ENCODE results near the gene CDC25B. TPM values are rescaled to one million over a fixed set of nuclear protein-coding genes. Genes with fewer than 3 reads are reported as not detected.

Gene CDC25B
- polyA plus RNA-seq, 1 donor, result 34.3 TPM

GRCh38 chr20:3753098-3753497 is 43.0 kb upstream of the CDC25B start:
- peak in 1 of 2 donors; percentile 56 for DNase-seq
- no CpG with 5 or more reads among the region's 4 CpGs for WGBS (ENCODE audit: insufficient coverage, low lambda C conversion rate)
- Histone ChIP-seq H3K27me3 (ENCODE audit: control insufficient read depth, insufficient read depth, low read length) (peaks cover 32% of the 10 kb centered on the region), H3K4me3 (ENCODE audit: low read length) (no peak overlapping the region), H3K27ac (ENCODE audit: low read length) (no peak overlapping the region), H3K9me3 (ENCODE audit: control insufficient read depth, low read depth, low read length) (peaks cover 5% of the 10 kb centered on the region), H3K4me1 (ENCODE audit: control insufficient read depth, insufficient read depth, low read length) (peaks cover 16% of the 10 kb centered on the region), H3K36me3 (ENCODE audit: control insufficient read depth, insufficient read depth, low read length) (peaks cover 10% of the 10 kb centered on the region)

- peaks cover 27% of the 10 kb centered on the region for H3K27me3 ChIP-seq (ENCODE audit: control insufficient read depth, insufficient read depth, low read length)
- H3K4me1 ChIP-seq (ENCODE audit: control insufficient read depth, insufficient read depth, low read length), result peaks cover 16% of the 10 kb centered on the region
- no peak overlapping the region for H3K27ac ChIP-seq (ENCODE audit: low read length)
- H3K4me3 ChIP-seq (ENCODE audit: low read length), result no peak overlapping the region
- DNase-seq, result no peak
- no CpG with 5 or more reads among the region's 26 CpGs for WGBS (ENCODE audit: insufficient coverage, low lambda C conversion rate)
- H3K36me3 ChIP-seq (ENCODE audit: control insufficient read depth, insufficient read depth, low read length), result peaks cover 14% of the 10 kb centered on the region
- peaks cover 5% of the 10 kb centered on the region for H3K9me3 ChIP-seq (ENCODE audit: control insufficient read depth, low read depth, low read length)
These were observed 42.4 kb upstream of the CDC25B start for GRCh38 chr20:3753501-3754275.

GRCh38 chr20:3754276-3754630 is 41.9 kb upstream of the CDC25B start:
- Histone ChIP-seq H3K27ac (ENCODE audit: low read length) (no peak overlapping the region), H3K36me3 (ENCODE audit: control insufficient read depth, insufficient read depth, low read length) (peaks cover 17% of the 10 kb centered on the region), H3K9me3 (ENCODE audit: control insufficient read depth, low read depth, low read length) (peaks cover 5% of the 10 kb centered on the region), H3K4me3 (ENCODE audit: low read length) (no peak overlapping the region), H3K4me1 (ENCODE audit: control insufficient read depth, insufficient read depth, low read length) (peaks cover 15% of the 10 kb centered on the region), H3K27me3 (ENCODE audit: control insufficient read depth, insufficient read depth, low read length) (peaks cover 21% of the 10 kb centered on the region)
- no peak for DNase-seq
- no CpG with 5 or more reads among the region's 16 CpGs for WGBS (ENCODE audit: insufficient coverage, low lambda C conversion rate)

- no CpG with 5 or more reads among the region's 7 CpGs for WGBS (ENCODE audit: insufficient coverage, low lambda C conversion rate)
- DNase-seq, result no peak
These were observed 40.8 kb upstream of the CDC25B start for GRCh38 chr20:3755269-3755668.

GRCh38 chr20:3755814-3756480 is 40.2 kb upstream of the CDC25B start:
- Histone ChIP-seq H3K27me3 (ENCODE audit: control insufficient read depth, insufficient read depth, low read length) (peaks cover 6% of the 10 kb centered on the region), H3K9me3 (ENCODE audit: control insufficient read depth, low read depth, low read length) (peaks cover 3% of the 10 kb centered on the region), H3K36me3 (ENCODE audit: control insufficient read depth, insufficient read depth, low read length) (peaks cover 17% of the 10 kb centered on the region), H3K4me1 (ENCODE audit: control insufficient read depth, insufficient read depth, low read length) (peaks cover 8% of the 10 kb centered on the region), H3K27ac (ENCODE audit: low read length) (no peak overlapping the region), H3K4me3 (ENCODE audit: low read length) (no peak overlapping the region)
- no peak for DNase-seq
- whole genome bisulfite sequencing (ENCODE audit: insufficient coverage, low lambda C conversion rate), result no CpG with 5 or more reads among the region's 5 CpGs

More at GRCh38 chr20:3755269-3755668, 40.8 kb upstream of the CDC25B start:
- Histone ChIP-seq H3K4me1 (ENCODE audit: control insufficient read depth, insufficient read depth, low read length) (peaks cover 8% of the 10 kb centered on the region), H3K4me3 (ENCODE audit: low read length) (no peak overlapping the region), H3K9me3 (ENCODE audit: control insufficient read depth, low read depth, low read length) (peaks cover 3% of the 10 kb centered on the region), H3K27ac (ENCODE audit: low read length) (no peak overlapping the region), H3K36me3 (ENCODE audit: control insufficient read depth, insufficient read depth, low read length) (peaks cover 17% of the 10 kb centered on the region), H3K27me3 (ENCODE audit: control insufficient read depth, insufficient read depth, low read length) (peaks cover 12% of the 10 kb centered on the region)

GRCh38 chr20:3757268-3757667 is 38.8 kb upstream of the CDC25B start:
- no peaks in the 10 kb centered on the region for H3K9me3 ChIP-seq (ENCODE audit: control insufficient read depth, low read depth, low read length)
- WGBS (ENCODE audit: insufficient coverage, low lambda C conversion rate), result no CpG with 5 or more reads among the region's 2 CpGs
- peaks cover 5% of the 10 kb centered on the region for H3K4me1 ChIP-seq (ENCODE audit: control insufficient read depth, insufficient read depth, low read length)
- H3K27me3 ChIP-seq (ENCODE audit: control insufficient read depth, insufficient read depth, low read length), result no peaks in the 10 kb centered on the region
- H3K4me3 ChIP-seq (ENCODE audit: low read length), result no peak overlapping the region
- no peak for DNase-seq
- H3K36me3 ChIP-seq (ENCODE audit: control insufficient read depth, insufficient read depth, low read length), result peaks cover 17% of the 10 kb centered on the region
- no peak overlapping the region for H3K27ac ChIP-seq (ENCODE audit: low read length)

- no peak overlapping the region for H3K27ac ChIP-seq (ENCODE audit: low read length)
- H3K4me1 ChIP-seq (ENCODE audit: control insufficient read depth, insufficient read depth, low read length), result peaks cover under 1% of the 10 kb centered on the region
- peaks cover 17% of the 10 kb centered on the region for H3K36me3 ChIP-seq (ENCODE audit: control insufficient read depth, insufficient read depth, low read length)
- no peak for DNase-seq
- H3K4me3 ChIP-seq (ENCODE audit: low read length), result no peak overlapping the region
- no peaks in the 10 kb centered on the region for H3K27me3 ChIP-seq (ENCODE audit: control insufficient read depth, insufficient read depth, low read length)
- no peaks in the 10 kb centered on the region for H3K9me3 ChIP-seq (ENCODE audit: control insufficient read depth, low read depth, low read length)
- no CpG with 5 or more reads among the region's 11 CpGs for WGBS (ENCODE audit: insufficient coverage, low lambda C conversion rate)
These were observed 37.5 kb upstream of the CDC25B start for GRCh38 chr20:3758566-3758965.

- no CpG with 5 or more reads among the region's 11 CpGs for WGBS (ENCODE audit: insufficient coverage, low lambda C conversion rate)
- Histone ChIP-seq H3K27ac (ENCODE audit: low read length) (no peak overlapping the region), H3K9me3 (ENCODE audit: control insufficient read depth, low read depth, low read length) (no peaks in the 10 kb centered on the region), H3K36me3 (ENCODE audit: control insufficient read depth, insufficient read depth, low read length) (peaks cover 17% of the 10 kb centered on the region), H3K4me3 (ENCODE audit: low read length) (no peak overlapping the region), H3K27me3 (ENCODE audit: control insufficient read depth, insufficient read depth, low read length) (no peaks in the 10 kb centered on the region), H3K4me1 (ENCODE audit: control insufficient read depth, insufficient read depth, low read length) (peaks cover 5% of the 10 kb centered on the region)
- DNase-seq, result no peak
These were observed 36.7 kb upstream of the CDC25B start for GRCh38 chr20:3759316-3759823.

- H3K4me1 ChIP-seq (ENCODE audit: control insufficient read depth, insufficient read depth, low read length), result peaks cover 5% of the 10 kb centered on the region
- WGBS (ENCODE audit: insufficient coverage, low lambda C conversion rate), result no CpG with 5 or more reads among the region's 11 CpGs
- no peak overlapping the region for H3K27ac ChIP-seq (ENCODE audit: low read length)
- no peaks in the 10 kb centered on the region for H3K9me3 ChIP-seq (ENCODE audit: control insufficient read depth, low read depth, low read length)
- no peak for DNase-seq
- H3K4me3 ChIP-seq (ENCODE audit: low read length), result no peak overlapping the region
- no peaks in the 10 kb centered on the region for H3K27me3 ChIP-seq (ENCODE audit: control insufficient read depth, insufficient read depth, low read length)
- peaks cover 14% of the 10 kb centered on the region for H3K36me3 ChIP-seq (ENCODE audit: control insufficient read depth, insufficient read depth, low read length)
These were observed 36.2 kb upstream of the CDC25B start for GRCh38 chr20:3759884-3760283.

GRCh38 chr20:3760655-3761348 is 35.3 kb upstream of the CDC25B start:
- H3K36me3 ChIP-seq (ENCODE audit: control insufficient read depth, insufficient read depth, low read length), result peaks cover 11% of the 10 kb centered on the region
- WGBS (ENCODE audit: insufficient coverage, low lambda C conversion rate), result no CpG with 5 or more reads among the region's 10 CpGs
- H3K4me3 ChIP-seq (ENCODE audit: low read length), result no peak overlapping the region
- DNase-seq, result no peak
- peaks cover 5% of the 10 kb centered on the region for H3K4me1 ChIP-seq (ENCODE audit: control insufficient read depth, insufficient read depth, low read length)
- no peak overlapping the region for H3K27ac ChIP-seq (ENCODE audit: low read length)
- no peaks in the 10 kb centered on the region for H3K9me3 ChIP-seq (ENCODE audit: control insufficient read depth, low read depth, low read length)
- H3K27me3 ChIP-seq (ENCODE audit: control insufficient read depth, insufficient read depth, low read length), result no peaks in the 10 kb centered on the region
